IPS-18a (cell line): ENCODE measurements around the gene GPATCH8.
"Not testable (repeated sequence)": the region's sequence is repeated elsewhere in the genome, so short reads cannot be mapped to it uniquely, and the experiment has no call there.

Experiments used
- H3K27ac ChIP-seq: one replicate; pipeline ENCODE4 v1.5.1; 2013; ENCODE audit warnings: low read length
- H3K27me3 ChIP-seq: one replicate; pipeline ENCODE4 v1.6.1; 2013; ENCODE audit warnings: mild to moderate bottlenecking, low read length; ENCODE audit not compliant: control insufficient read depth, insufficient read depth
- H3K36me3 ChIP-seq: one replicate; pipeline ENCODE4 v1.6.1; 2013; ENCODE audit warnings: low read depth, low read length; ENCODE audit not compliant: control insufficient read depth
- H3K4me1 ChIP-seq: one replicate; pipeline ENCODE4 v1.6.1; 2013; ENCODE audit warnings: low read depth, low read length; ENCODE audit not compliant: control insufficient read depth
- H3K4me3 ChIP-seq: one replicate; pipeline ENCODE4 v1.5.1; 2013; ENCODE audit warnings: low read length
- H3K9ac ChIP-seq: one replicate; pipeline ENCODE4 v1.6.1; 2013; ENCODE audit warnings: mild to moderate bottlenecking, low read length, moderate library complexity
- H3K9me3 ChIP-seq: one replicate; pipeline ENCODE4 v1.6.1; 2013; ENCODE audit warnings: low read depth, low read length; ENCODE audit not compliant: control insufficient read depth

GPATCH8 gene

GRCh38 chr17:44402564-44403172 is 100.5 kb downstream of the GPATCH8 start:
- H3K9me3 ChIP-seq, result no peaks in the 10 kb centered on the region
- H3K4me3 ChIP-seq, result no peak overlapping the region
- H3K27me3 ChIP-seq, result no peaks in the 10 kb centered on the region
- peaks cover 46% of the 10 kb centered on the region for H3K36me3 ChIP-seq
- H3K27ac ChIP-seq, result no peak overlapping the region
- no peaks in the 10 kb centered on the region for H3K4me1 ChIP-seq
- H3K9ac ChIP-seq, result no peak overlapping the region

- Histone ChIP-seq H3K4me1 (no peaks in the 10 kb centered on the region), H3K36me3 (peaks cover 46% of the 10 kb centered on the region), H3K4me3 (no peak overlapping the region), H3K27ac (no peak overlapping the region), H3K27me3 (no peaks in the 10 kb centered on the region), H3K9me3 (no peaks in the 10 kb centered on the region), H3K9ac (no peak overlapping the region)
Measured at GRCh38 chr17:44400226-44400847, 102.9 kb downstream of the GPATCH8 start.

GRCh38 chr17:44398692-44399691 is 104.2 kb downstream of the GPATCH8 start:
- Histone ChIP-seq H3K4me3 (no peak overlapping the region), H3K27me3 (no peaks in the 10 kb centered on the region), H3K36me3 (peaks cover 46% of the 10 kb centered on the region), H3K9me3 (no peaks in the 10 kb centered on the region), H3K4me1 (no peaks in the 10 kb centered on the region), H3K9ac (no peak overlapping the region), H3K27ac (no peak overlapping the region)

- Histone ChIP-seq H3K27ac (no peak overlapping the region), H3K36me3 (peaks cover 46% of the 10 kb centered on the region), H3K4me3 (no peak overlapping the region), H3K27me3 (no peaks in the 10 kb centered on the region), H3K9me3 (no peaks in the 10 kb centered on the region), H3K9ac (no peak overlapping the region), H3K4me1 (no peaks in the 10 kb centered on the region)
Measured at GRCh38 chr17:44397479-44398440, 105.4 kb downstream of the GPATCH8 start.

GRCh38 chr17:44396946-44397345 is 106.3 kb downstream of the GPATCH8 start:
- Histone ChIP-seq H3K4me3 (no peak overlapping the region), H3K4me1 (no peaks in the 10 kb centered on the region), H3K9me3 (no peaks in the 10 kb centered on the region), H3K27me3 (no peaks in the 10 kb centered on the region), H3K36me3 (peaks cover 42% of the 10 kb centered on the region), H3K9ac (no peak overlapping the region), H3K27ac (no peak overlapping the region)

GRCh38 chr17:44394833-44395232 is 108.4 kb downstream of the GPATCH8 start:
- Histone ChIP-seq H3K9ac (no peak overlapping the region), H3K27me3 (no peaks in the 10 kb centered on the region), H3K27ac (no peak overlapping the region), H3K36me3 (peaks cover 25% of the 10 kb centered on the region), H3K4me3 (no peak overlapping the region), H3K4me1 (no peaks in the 10 kb centered on the region), H3K9me3 (no peaks in the 10 kb centered on the region)

- not testable (repeated sequence) for H3K27me3 ChIP-seq
Measured at GRCh38 chr17:44394112-44394511, 109.1 kb downstream of the GPATCH8 start.

GRCh38 chr17:44390250-44390870 is 112.8 kb downstream of the GPATCH8 start:
- H3K4me3 ChIP-seq, result no peak overlapping the region
- no peak overlapping the region for H3K9ac ChIP-seq
- no peaks in the 10 kb centered on the region for H3K9me3 ChIP-seq
- peaks cover 14% of the 10 kb centered on the region for H3K27me3 ChIP-seq
- no peaks in the 10 kb centered on the region for H3K36me3 ChIP-seq
- no peak overlapping the region for H3K27ac ChIP-seq
- H3K4me1 ChIP-seq, result peaks cover 3% of the 10 kb centered on the region

More at GRCh38 chr17:44394112-44394511, 109.1 kb downstream of the GPATCH8 start:
- peaks cover 19% of the 10 kb centered on the region for H3K36me3 ChIP-seq
- H3K4me3 ChIP-seq, H3K4me1 ChIP-seq, H3K9me3 ChIP-seq, H3K27ac ChIP-seq, H3K9ac ChIP-seq: not testable (repeated sequence)

- H3K27me3 ChIP-seq, result peaks cover 16% of the 10 kb centered on the region
- H3K9ac ChIP-seq, result no peak overlapping the region
- H3K27ac ChIP-seq, result no peak overlapping the region
- H3K4me1 ChIP-seq, result peaks cover 7% of the 10 kb centered on the region
- no peak overlapping the region for H3K4me3 ChIP-seq
- no peaks in the 10 kb centered on the region for H3K36me3 ChIP-seq
- no peaks in the 10 kb centered on the region for H3K9me3 ChIP-seq
Measured at GRCh38 chr17:44389723-44390202, 113.4 kb downstream of the GPATCH8 start.

GRCh38 chr17:44389281-44389680 is 113.9 kb downstream of the GPATCH8 start, which contains the start of gene ITGA2B:
Gene ITGA2B, minus strand, starts transcription at chr17:44389649. Its CDS starts 176 bp downstream, at chr17:44389473.
- H3K9ac ChIP-seq, result no peak within 1 kb of the TSS
- peaks cover 21% of the 10 kb centered on the region for H3K27me3 ChIP-seq
- H3K27ac ChIP-seq, result no peak within 1 kb of the TSS
- no peak within 1 kb of the TSS for H3K4me3 ChIP-seq
- no peaks in the 10 kb centered on the region for H3K36me3 ChIP-seq
- no peaks in the 10 kb centered on the region for H3K9me3 ChIP-seq
- peaks cover 10% of the 10 kb centered on the region for H3K4me1 ChIP-seq
